Left renal cortex interstitium (tissue), 4 donors: ENCODE data around the gene AP4B1. TPM values are rescaled to one million over a fixed set of nuclear protein-coding genes. Genes with fewer than 3 reads are reported as not detected.
"Not testable (repeated sequence)": the region's sequence is repeated elsewhere in the genome, so short reads cannot be mapped to it uniquely, and the experiment has no call there.

Experiments
- DNase-seq, 4 donors: peaks; one replicate each; pipeline ENCODE4 v3.0.0-alpha.2; 2013; ENCODE audit warnings: low read depth in 4 of 4, low spot score in 2 of 4, missing footprints in 1 of 4
- polyA plus RNA-seq, 4 donors: library from polyadenylated mRNA; unstranded; fragments of 120-200 nt; gene quantifications; one replicate each; pipeline ENCODE4 v1.2.1, GENCODE V29; 2013; ENCODE audit not compliant: insufficient read length in 4 of 4

Gene AP4B1
- polyA plus RNA-seq, 4 donors = 20.6 to 54.3 (median 32.9) TPM

DNA sequence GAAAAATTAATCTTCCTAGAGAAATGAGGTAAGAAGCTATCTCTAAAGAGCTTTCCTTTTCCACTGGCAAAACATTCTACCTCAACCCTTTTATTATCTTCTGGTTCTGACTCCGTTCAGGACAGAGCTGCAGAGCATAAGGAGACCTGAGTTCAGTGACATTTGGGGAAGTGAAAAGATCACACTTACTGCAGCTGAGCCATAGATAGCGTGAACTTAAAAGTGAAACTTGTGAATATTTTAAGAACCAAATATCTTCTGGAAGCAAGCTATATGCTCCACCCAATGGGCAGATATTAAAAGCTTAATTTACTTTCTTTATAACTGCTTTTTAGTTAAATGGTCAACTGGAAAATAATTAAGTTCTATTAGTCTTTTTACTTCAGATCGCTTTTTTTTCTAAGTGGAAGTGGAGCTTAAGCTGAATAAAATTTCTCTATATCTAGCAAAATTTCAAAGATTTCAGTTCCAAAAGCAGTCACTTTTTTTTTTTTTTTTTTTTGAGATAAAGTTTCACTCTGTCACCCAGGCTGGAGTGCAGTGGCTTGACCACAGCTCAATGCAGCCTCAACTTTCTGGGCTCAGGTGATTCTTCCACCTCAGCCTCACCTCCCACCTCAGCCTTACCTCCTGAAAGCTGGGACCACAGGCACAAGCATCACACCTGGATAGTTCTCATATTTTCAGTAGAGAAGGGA lies 45.0 kb downstream of the AP4B1 start:
- DNase-seq = no peak

- no peak for DNase-seq
Observed at GRCh38 chr1:113858982-113859381, 45.6 kb downstream of the AP4B1 start.

- no peak for DNase-seq
Observed at GRCh38 chr1:113858418-113858817, 46.2 kb downstream of the AP4B1 start.

GRCh38 chr1:113857776-113858175 lies 46.8 kb downstream of the AP4B1 start:
- no peak for DNase-seq

- no peak for DNase-seq
Observed at GRCh38 chr1:113856401-113856790, 48.2 kb downstream of the AP4B1 start.

GRCh38 chr1:113855630-113856400 lies 48.8 kb downstream of the AP4B1 start:
- DNase-seq = no peak

GRCh38 chr1:113854234-113854633 lies 50.4 kb downstream of the AP4B1 start:
- DNase-seq = no peak

DNA sequence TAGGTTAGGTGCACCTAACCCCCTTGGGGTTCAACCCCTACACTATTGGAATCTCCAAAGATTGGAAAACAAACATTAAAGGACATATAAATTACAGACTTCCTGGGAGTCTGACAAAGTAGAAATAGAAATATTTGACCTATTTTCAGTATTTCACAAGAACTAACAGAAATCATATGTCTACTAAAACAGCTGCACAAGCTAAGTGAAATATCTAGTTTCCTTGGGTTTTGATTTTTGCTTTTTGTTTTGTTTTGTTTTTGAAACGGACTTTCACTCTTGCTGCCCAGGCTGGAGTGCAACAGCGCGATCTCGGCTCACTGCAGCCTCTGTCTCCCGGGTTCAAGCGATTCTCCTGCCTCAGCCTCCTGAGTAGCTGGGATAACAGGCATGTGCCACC lies 51.9 kb downstream of the AP4B1 start:
- DNase-seq = not testable (repeated sequence)

DNA sequence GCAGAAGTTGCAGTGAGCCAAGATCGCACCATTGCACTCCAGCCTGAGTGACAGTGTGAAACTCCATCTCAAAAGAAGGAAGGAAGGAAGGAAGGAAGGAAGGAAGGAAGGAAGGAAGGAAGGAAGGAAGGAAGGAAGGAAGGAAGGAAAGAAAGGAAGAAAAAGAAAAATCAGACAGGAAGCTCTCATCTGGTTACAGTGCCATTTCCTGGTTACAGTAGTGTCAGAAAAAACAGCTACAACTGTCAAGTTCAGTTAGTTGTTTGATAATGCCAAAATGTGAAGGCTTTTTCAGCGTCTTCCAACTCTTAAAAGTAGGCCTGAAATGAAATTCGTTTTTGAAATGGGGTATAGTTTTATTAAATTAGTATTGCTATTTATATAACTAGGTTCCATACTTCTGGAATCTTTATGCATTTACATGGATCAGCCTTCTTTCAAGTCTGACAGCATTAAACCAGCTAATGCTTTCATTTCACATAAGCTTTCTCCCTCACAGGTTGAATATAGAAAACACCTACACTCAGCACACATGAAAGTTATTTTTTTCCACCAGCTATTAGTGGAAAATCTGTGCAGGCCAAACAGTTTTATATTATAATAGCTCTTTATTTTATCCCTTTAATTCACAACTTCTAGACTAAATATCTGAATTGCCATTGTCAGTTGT lies 54.3 kb downstream of the AP4B1 start:
- DNase-seq = no peak

DNA sequence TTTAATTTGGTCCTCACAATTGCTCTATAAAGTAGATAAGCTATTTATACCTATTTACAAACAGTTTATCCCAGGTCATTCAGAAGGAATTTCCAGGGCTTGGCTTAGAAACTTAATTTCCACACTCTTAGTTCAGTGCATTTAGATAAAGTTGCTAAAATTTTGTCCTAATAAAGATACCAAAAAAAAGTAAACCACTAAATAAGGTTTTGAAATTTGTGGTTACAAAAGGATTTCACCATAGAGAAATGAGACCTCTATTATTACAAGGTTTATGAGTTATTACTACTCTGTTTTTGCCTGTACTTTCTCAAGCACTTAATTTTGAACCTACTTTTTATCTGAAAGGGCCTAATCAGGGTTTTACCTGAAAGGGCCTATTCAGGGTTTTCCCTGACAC lies 55.5 kb downstream of the AP4B1 start:
- DNase-seq = no peak

- no peak for DNase-seq
Observed at GRCh38 chr1:113846391-113847035, 58.1 kb downstream of the AP4B1 start.

Other genes starting within 250 kb of the AP4B1 start
- gene PHTF1, start 145.3 kb downstream of the AP4B1 start, polyA plus RNA-seq = 10 to 100 TPM; 22.2 to 28.2 (median 24.0) TPM
- 10 to 100 TPM; 21.8 to 31.1 (median 26.4) TPM for gene RSBN1, start 92.3 kb downstream of the AP4B1 start, polyA plus RNA-seq
- gene PTPN22, start 33.1 kb downstream of the AP4B1 start, polyA plus RNA-seq = under 1 TPM; 0.25 to 0.65 (median 0.45) TPM
- 1 to 10 TPM in 1 of 4 donors, under 1 TPM in 3; 0.65 to 1.6 (median 0.75) TPM for gene BCL2L15, start 17.2 kb downstream of the AP4B1 start, polyA plus RNA-seq
- 10 to 100 TPM; 10.3 to 11.6 (median 10.7) TPM for gene DCLRE1B, start 527 bp upstream of the AP4B1 start, polyA plus RNA-seq
- gene HIPK1, start 24.5 kb upstream of the AP4B1 start, polyA plus RNA-seq = 10 to 100 TPM; 34.2 to 43.3 (median 41.7) TPM
- 100 to 1,000 TPM; 126 to 212 (median 159) TPM for gene OLFML3, start 74.7 kb upstream of the AP4B1 start, polyA plus RNA-seq
- gene SYT6, start 249.1 kb upstream of the AP4B1 start, polyA plus RNA-seq = 1 to 10 TPM; 1.1 to 1.6 (median 1.4) TPM